Mesothelial cell of epicardium (in vitro differentiated cells): ENCODE results near the gene MELTF. TPM values are rescaled to one million over a fixed set of nuclear protein-coding genes. Genes with fewer than 3 reads are reported as not detected.
"Not testable (repeated sequence)": the region's sequence is repeated elsewhere in the genome, so short reads cannot be mapped to it uniquely, and the experiment has no call there.

Experiments
- DNase-seq, 2 experiments: peaks; one replicate each; pipeline ENCODE4 v3.0.0; 2021; ENCODE audit warnings: low spot score in 2 of 2; ENCODE audit not compliant: unreplicated experiment in 2 of 2
- H3K27ac Mint-ChIP-seq: 2 replicates; pipeline ENCODE4 v1.8.0; 2021; ENCODE audit warnings: mixed read lengths
- H3K27me3 Mint-ChIP-seq: 2 replicates; pipeline ENCODE4 v1.8.0; 2021; ENCODE audit warnings: low read depth, mixed read lengths
- H3K36me3 Mint-ChIP-seq: 2 replicates; pipeline ENCODE4 v1.8.0; 2021; ENCODE audit warnings: mixed read lengths
- H3K4me1 Mint-ChIP-seq: 2 replicates; pipeline ENCODE4 v1.8.0; 2021; ENCODE audit warnings: mixed read lengths
- H3K4me3 Mint-ChIP-seq: 2 replicates; pipeline ENCODE4 v1.8.0; 2021; ENCODE audit warnings: mild to moderate bottlenecking, moderate library complexity, mixed read lengths
- H3K9me3 Mint-ChIP-seq: 2 replicates; pipeline ENCODE4 v1.8.0; 2021; ENCODE audit warnings: mixed read lengths
- total RNA-seq: library from RNA; stranded (reverse); gene quantifications from 3 replicates; pipeline ENCODE4 v1.2.1, GENCODE V29; 2021
- TF ChIP-seq, protein P1 (sequence below): fragments of 200-600 bp; sonication (generic); IDR thresholded peaks from one replicate; pipeline ENCODE4 v1.5.0; 2021; ENCODE audit warnings: antibody characterized with exemption; ENCODE audit not compliant: unreplicated experiment

Gene MELTF
- total RNA-seq = 9.1 to 9.9 TPM (median 9.2 TPM) in 3 replicates

DNA sequence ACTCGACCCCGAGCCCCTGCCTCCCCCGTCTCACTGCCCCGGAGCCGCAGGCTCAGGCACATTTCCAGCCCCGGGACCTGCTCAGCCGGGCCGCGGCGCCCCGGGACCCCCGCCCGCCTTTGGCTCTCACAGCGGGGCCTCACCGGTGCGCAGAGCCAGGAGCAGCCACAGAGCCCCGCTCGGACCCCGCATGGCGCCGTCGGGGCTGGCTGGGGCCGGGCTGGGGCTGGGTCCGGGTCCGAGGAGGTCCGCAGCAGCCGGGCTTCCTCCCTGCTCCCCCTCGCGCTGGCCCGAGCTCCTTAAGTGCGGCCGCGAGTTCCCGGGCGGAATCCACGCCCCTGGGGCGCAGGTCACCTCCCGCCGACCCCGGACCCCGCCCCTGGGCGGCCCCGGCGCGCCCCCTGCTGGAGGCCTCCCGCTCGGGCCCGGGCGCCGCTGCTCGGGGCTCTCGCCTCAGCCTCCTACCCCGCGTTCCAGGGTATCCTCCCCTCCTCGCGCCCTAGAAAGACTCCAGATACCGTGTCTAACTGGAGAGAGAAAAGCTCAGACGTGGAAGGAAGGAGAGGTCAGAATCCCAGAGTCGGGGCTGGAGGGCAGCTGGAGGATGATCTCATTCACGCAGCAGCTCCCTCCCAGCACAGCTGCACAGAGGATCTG lies at the start of gene MELTF:
Gene MELTF (minus strand): TSS at position 307 of the 657 bp plus-strand sequence. CDS start 115 bp downstream, at position 192.
- peaks cover 10% of the 10 kb centered on the region for H3K27me3 Mint-ChIP-seq
- H3K27ac Mint-ChIP-seq = no peak within 1 kb of the TSS
- H3K36me3 Mint-ChIP-seq = no peaks in the 10 kb centered on the region
- H3K4me3 Mint-ChIP-seq = peak within 1 kb of the TSS; percentile 63
- H3K9me3 Mint-ChIP-seq = no peaks in the 10 kb centered on the region
- peak in 1 of 2 experiments; percentile 73 for DNase-seq
- peaks cover 6% of the 10 kb centered on the region for H3K4me1 Mint-ChIP-seq
- TF ChIP-seq, protein P1, sequence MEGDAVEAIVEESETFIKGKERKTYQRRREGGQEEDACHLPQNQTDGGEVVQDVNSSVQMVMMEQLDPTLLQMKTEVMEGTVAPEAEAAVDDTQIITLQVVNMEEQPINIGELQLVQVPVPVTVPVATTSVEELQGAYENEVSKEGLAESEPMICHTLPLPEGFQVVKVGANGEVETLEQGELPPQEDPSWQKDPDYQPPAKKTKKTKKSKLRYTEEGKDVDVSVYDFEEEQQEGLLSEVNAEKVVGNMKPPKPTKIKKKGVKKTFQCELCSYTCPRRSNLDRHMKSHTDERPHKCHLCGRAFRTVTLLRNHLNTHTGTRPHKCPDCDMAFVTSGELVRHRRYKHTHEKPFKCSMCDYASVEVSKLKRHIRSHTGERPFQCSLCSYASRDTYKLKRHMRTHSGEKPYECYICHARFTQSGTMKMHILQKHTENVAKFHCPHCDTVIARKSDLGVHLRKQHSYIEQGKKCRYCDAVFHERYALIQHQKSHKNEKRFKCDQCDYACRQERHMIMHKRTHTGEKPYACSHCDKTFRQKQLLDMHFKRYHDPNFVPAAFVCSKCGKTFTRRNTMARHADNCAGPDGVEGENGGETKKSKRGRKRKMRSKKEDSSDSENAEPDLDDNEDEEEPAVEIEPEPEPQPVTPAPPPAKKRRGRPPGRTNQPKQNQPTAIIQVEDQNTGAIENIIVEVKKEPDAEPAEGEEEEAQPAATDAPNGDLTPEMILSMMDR = peak; percentile 75

DNA sequence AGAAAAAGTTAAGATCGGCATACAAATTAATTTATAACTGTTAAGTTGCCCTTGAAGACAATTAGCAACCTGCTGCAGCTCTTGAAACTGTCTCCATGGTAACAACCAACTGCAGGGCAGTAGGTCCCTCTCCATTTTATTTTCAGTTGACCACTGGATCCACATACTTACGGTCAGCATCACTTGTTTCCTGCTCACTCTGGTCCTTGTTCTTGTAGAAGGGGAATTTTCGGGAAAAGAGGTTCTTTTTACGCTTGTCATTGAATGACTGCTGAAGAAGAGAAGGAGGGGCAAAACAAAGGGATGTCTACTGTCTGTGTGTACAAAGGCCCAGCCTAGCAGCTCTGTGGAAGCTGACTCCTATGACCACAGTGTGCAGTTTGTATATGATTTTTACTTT lies 46.8 kb upstream of the MELTF start:
- H3K9me3 Mint-ChIP-seq = peaks cover 2% of the 10 kb centered on the region
- no peak overlapping the region for H3K27ac Mint-ChIP-seq
- no peak overlapping the region for H3K4me3 Mint-ChIP-seq
- no peaks in the 10 kb centered on the region for H3K4me1 Mint-ChIP-seq
- H3K36me3 Mint-ChIP-seq = peaks cover 25% of the 10 kb centered on the region
- TF ChIP-seq, protein P1 = no peak
- no peak for DNase-seq
- no peaks in the 10 kb centered on the region for H3K27me3 Mint-ChIP-seq

DNA sequence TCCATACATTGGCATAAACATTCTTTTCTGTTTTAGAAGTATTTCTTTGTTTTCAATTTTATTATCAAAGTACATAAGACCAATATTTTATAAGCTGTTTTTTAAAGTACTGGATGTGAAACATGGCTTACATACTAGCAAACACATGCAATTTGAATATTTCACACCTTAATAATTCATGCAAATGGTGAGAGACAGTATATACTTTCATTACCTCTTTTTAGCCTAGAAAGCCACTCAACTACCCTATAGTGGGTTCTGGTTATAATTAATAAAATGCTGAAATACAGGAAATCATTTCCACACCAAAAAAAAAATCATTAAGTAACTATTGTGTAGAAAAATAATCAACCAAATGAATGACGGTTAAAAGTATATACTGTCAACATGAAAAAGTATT lies 38.5 kb upstream of the MELTF start:
- Mint-ChIP-seq H3K4me3 (no peak overlapping the region), H3K27ac (no peak overlapping the region)
- no peak for DNase-seq

DNA sequence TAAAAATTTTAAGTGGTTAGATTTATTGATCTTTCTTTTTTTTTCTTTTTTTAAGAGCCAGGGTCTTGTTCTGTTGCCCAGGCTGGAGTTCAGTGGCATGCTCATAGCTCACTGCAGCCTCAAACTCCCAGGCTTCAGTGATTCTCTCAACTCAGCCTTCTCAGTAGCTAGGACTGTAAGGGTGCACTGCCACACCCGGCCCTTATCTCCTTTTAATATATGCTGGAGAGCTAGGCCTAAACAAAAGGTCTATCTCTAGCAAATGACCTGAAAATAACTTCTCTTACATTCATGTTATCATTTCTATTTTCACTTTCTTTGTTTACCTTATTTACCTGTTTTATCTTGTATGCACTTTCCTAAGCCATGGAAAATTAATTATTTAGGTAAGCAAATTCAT lies 35.2 kb upstream of the MELTF start:
- Mint-ChIP-seq H3K27ac (no peak overlapping the region), H3K36me3 (peaks cover 34% of the 10 kb centered on the region), H3K4me1 (no peaks in the 10 kb centered on the region), H3K9me3 (no peaks in the 10 kb centered on the region), H3K27me3 (no peaks in the 10 kb centered on the region), H3K4me3 (no peak overlapping the region)
- TF ChIP-seq, protein P1 = no peak
- no peak for DNase-seq

More for the DNA sequence above, 38.5 kb upstream of the MELTF start:
- Mint-ChIP-seq H3K27me3 (no peaks in the 10 kb centered on the region), H3K9me3 (peaks cover 4% of the 10 kb centered on the region), H3K4me1 (no peaks in the 10 kb centered on the region), H3K36me3 (peaks cover 22% of the 10 kb centered on the region)
- TF ChIP-seq, protein P1 = no peak

DNA sequence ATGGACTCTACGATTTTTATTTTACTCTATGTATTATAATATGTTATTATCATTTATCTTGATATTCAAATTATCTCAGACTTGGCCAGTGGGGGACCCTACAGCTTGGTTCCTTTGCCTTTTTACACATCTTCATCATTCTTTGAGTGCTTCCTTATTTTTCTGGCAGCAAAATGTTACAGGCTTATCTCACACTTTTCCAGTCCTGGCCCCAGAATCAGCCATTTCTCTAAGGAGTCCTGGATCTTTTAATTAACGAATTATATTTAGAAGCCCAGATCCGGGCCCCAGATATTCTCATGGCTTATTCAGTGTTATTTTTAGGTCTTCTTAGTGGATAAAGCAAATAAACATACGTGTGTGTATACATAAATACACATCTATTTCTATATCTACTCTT lies 32.8 kb upstream of the MELTF start:
- no peaks in the 10 kb centered on the region for H3K27me3 Mint-ChIP-seq

DNA sequence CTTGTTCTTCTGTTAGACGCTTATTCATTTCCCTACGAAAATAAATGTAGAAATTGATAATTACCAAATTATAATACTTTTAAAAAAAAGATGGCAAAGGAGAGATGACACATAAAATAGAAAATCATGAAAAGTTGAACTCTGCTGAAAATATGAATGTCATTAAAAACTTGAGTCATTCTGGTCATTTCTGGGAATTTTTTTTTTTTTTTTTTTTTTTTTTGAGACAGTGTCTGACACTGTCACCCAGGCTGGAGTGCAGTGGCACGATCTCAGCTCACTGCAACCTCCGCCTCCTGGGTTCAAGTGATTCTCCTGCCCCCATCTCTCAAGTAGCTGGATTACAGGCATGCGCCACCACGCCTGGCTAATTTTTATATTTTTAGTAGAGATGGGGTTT lies 22.0 kb upstream of the MELTF start:
- H3K27ac Mint-ChIP-seq, H3K27me3 Mint-ChIP-seq, H3K9me3 Mint-ChIP-seq, H3K4me1 Mint-ChIP-seq, H3K4me3 Mint-ChIP-seq, DNase-seq: not testable (repeated sequence)
- peaks cover 61% of the 10 kb centered on the region for H3K36me3 Mint-ChIP-seq

More for the DNA sequence above, 32.8 kb upstream of the MELTF start:
- no peaks in the 10 kb centered on the region for H3K9me3 Mint-ChIP-seq
- no peaks in the 10 kb centered on the region for H3K4me1 Mint-ChIP-seq
- DNase-seq = no peak
- no peak overlapping the region for H3K27ac Mint-ChIP-seq
- TF ChIP-seq, protein P1 = no peak
- H3K4me3 Mint-ChIP-seq = no peak overlapping the region
- peaks cover 52% of the 10 kb centered on the region for H3K36me3 Mint-ChIP-seq
